ENCODE results near the gene SH3D21.

DNA sequence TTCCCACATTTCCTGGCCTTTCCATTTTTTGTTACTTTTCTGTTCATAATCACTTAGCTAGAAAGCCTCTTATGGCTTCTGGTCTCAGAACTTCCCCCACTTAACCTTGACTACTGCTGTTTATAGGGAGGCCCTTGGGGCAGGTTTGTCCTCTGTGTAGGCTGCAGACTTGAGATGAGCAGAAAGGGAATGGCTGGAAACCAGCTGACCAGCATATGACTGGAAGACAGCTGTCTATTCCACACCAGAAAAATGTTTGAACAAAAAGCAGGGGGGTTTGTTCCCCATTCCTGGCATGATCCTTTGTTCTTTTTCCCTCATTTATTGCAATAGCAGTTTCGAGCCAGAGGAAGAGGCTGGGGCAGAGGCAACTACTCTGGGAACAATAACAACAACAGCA, 4.9 kb upstream of the SH3D21 start:
- TF ChIP-seq, protein P1, sequence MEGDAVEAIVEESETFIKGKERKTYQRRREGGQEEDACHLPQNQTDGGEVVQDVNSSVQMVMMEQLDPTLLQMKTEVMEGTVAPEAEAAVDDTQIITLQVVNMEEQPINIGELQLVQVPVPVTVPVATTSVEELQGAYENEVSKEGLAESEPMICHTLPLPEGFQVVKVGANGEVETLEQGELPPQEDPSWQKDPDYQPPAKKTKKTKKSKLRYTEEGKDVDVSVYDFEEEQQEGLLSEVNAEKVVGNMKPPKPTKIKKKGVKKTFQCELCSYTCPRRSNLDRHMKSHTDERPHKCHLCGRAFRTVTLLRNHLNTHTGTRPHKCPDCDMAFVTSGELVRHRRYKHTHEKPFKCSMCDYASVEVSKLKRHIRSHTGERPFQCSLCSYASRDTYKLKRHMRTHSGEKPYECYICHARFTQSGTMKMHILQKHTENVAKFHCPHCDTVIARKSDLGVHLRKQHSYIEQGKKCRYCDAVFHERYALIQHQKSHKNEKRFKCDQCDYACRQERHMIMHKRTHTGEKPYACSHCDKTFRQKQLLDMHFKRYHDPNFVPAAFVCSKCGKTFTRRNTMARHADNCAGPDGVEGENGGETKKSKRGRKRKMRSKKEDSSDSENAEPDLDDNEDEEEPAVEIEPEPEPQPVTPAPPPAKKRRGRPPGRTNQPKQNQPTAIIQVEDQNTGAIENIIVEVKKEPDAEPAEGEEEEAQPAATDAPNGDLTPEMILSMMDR (IDR thresholded peaks at IDR 0.05; ENCODE audit: low read length): no peak
- TF ChIP-seq EZH2 (optimal IDR thresholded peaks at IDR 0.05; ENCODE audit: low read depth, low read length) (no peak), EZH2phosphoT487 (IDR thresholded peaks at IDR 0.05; ENCODE audit: low read length) (no peak)
